ENCODE results near the gene GTPBP3. TPM values are rescaled to one million over a fixed set of nuclear protein-coding genes. Genes with fewer than 3 reads are reported as not detected.

GTPBP3 gene
- total and polyA plus RNA-seq, 2 of the 13 experiments (the other 11 are each of a cell fraction or from before 2014, with no cell fraction given): 17.5 to 30.0 TPM

GRCh38 chr19:17385878-17386611, 48.7 kb downstream of the GTPBP3 start (continued):
- TF ChIP-seq ZBTB4 (CRISPR knock-in tag; IDR thresholded peaks at IDR 0.05; ENCODE audit: borderline replicate concordance): no peak
- no peak for TF ChIP-seq HNRNPH1 (optimal IDR thresholded peaks at IDR 0.05; ENCODE audit: low read depth, low read length)
- no peak for TF ChIP-seq MTA1 (CRISPR knock-in tag; IDR thresholded peaks at IDR 0.05; ENCODE audit: borderline replicate concordance)
- TF ChIP-seq GATAD2A (CRISPR knock-in tag; IDR thresholded peaks at IDR 0.05): no peak
- TF ChIP-seq ZNF552 (CRISPR knock-in tag; IDR thresholded peaks at IDR 0.05; ENCODE audit: borderline replicate concordance): no peak
- no peak for TF ChIP-seq RAD51 (IDR thresholded peaks at IDR 0.05; ENCODE audit: borderline replicate concordance)
- no peak for TF ChIP-seq IKZF1 (IDR thresholded peaks at IDR 0.05)
- no peak for TF ChIP-seq SIX1 (CRISPR knock-in tag; IDR thresholded peaks at IDR 0.05; ENCODE audit: borderline replicate concordance)
- no peak for TF ChIP-seq FOSL2 (CRISPR knock-in tag; IDR thresholded peaks at IDR 0.05)
- TF ChIP-seq FOXO4 (CRISPR knock-in tag; conservative IDR thresholded peaks at IDR 0.05): no peak
- TF ChIP-seq ZNF225 (CRISPR knock-in tag; IDR thresholded peaks at IDR 0.05): no peak
- no peak for TF ChIP-seq CSRNP2 (CRISPR knock-in tag; conservative IDR thresholded peaks at IDR 0.05; ENCODE audit: low read depth)
- TF ChIP-seq KLF6 (CRISPR knock-in tag; IDR thresholded peaks at IDR 0.05): no peak
- no peak for TF ChIP-seq ZNF570 (CRISPR knock-in tag; IDR thresholded peaks at IDR 0.05; ENCODE audit: borderline replicate concordance)
- TF ChIP-seq MYC (CRISPR knock-in tag; IDR thresholded peaks at IDR 0.05; ENCODE audit: borderline replicate concordance): no peak
- no peak for TF ChIP-seq MBNL3 (CRISPR knock-in tag; conservative IDR thresholded peaks at IDR 0.05)
- no peak for TF ChIP-seq MXD4 (CRISPR knock-in tag; IDR thresholded peaks at IDR 0.05)
- no peak for TF ChIP-seq TEAD3 (CRISPR knock-in tag; optimal IDR thresholded peaks at IDR 0.05; ENCODE audit: borderline replicate concordance)
- no peak for TF ChIP-seq ZKSCAN5 (CRISPR knock-in tag; IDR thresholded peaks at IDR 0.05)
- no peak for TF ChIP-seq ZNF496 (CRISPR knock-in tag; IDR thresholded peaks at IDR 0.05; ENCODE audit: insufficient replicate concordance)
- TF ChIP-seq ZNF543 (CRISPR knock-in tag; IDR thresholded peaks at IDR 0.05): no peak
- no peak for TF ChIP-seq NFKB2 (CRISPR knock-in tag; IDR thresholded peaks at IDR 0.05; ENCODE audit: borderline replicate concordance)
- TF ChIP-seq HMG20A (CRISPR knock-in tag; IDR thresholded peaks at IDR 0.05; ENCODE audit: borderline replicate concordance): no peak
- TF ChIP-seq ZBTB21 (CRISPR knock-in tag; IDR thresholded peaks at IDR 0.05): no peak
- TF ChIP-seq GMEB2 (CRISPR knock-in tag; IDR thresholded peaks at IDR 0.05; ENCODE audit: low read depth): no peak
